PC-9 (cell line): ENCODE data around the gene FGF21.

ENCODE experiments used
- CTCF ChIP-seq: fragments of 200-600 bp; sonication (generic); conservative IDR thresholded peaks from 2 replicates; pipeline ENCODE4 v1.6.1; 2017; ENCODE audit warnings: mixed run types, antibody characterized with exemption, mild to moderate bottlenecking, moderate library complexity
- EZH2 ChIP-seq: fragments of 200-600 bp; sonication (generic); IDR thresholded peaks from 2 replicates; pipeline ENCODE4 v1.8.0; 2017; ENCODE audit warnings: antibody characterized with exemption, low read depth

GRCh38 chr19:48795685-48796070 is 40.4 kb downstream of the FGF21 start:
- no peak for TF ChIP-seq CTCF
- TF ChIP-seq EZH2 = no peak
